A172 (cell line): ENCODE results near the gene CDK15. TPM values are rescaled to one million over a fixed set of nuclear protein-coding genes. Genes with fewer than 3 reads are reported as not detected.
"Not testable (repeated sequence)": the region's sequence is repeated elsewhere in the genome, so short reads cannot be mapped to it uniquely, and the experiment has no call there.

Experiments used
- DNase-seq: peaks from one replicate; pipeline ENCODE4 v3.0.0-alpha.2; 2015; ENCODE audit warnings: low spot score
- total RNA-seq: library from RNA; depleted of rRNA; stranded (reverse); fragments of >200 nt; shearing (Covaris generic); gene quantifications from 2 replicates; pipeline ENCODE4 v1.2.3, GENCODE V29; 2014

CDK15 gene
- total RNA-seq, 1 experiment from 2014 or later: 0.19 TPM

GRCh38 chr2:201828220-201828619, 21.9 kb downstream of the CDK15 start:
- no peak for DNase-seq

DNA sequence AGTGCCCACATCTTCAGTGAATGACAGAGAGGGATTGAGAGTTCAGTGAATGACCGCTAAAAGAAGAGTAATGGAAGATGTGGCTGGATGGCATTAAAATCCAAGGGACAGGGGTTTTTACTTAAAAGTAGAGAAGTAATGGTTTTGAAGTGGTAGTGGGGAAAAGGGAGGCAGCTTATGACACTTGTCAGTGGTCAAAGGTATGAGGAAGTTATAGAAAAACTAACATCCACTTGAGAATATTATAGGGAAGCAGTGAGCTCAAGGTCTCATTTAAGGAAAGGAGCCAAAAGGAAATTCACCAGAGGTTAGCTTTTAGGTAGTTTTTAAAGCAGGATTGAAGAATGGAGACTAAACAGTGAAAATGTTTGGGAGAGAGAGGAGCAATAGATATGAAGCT, 24.3 kb downstream of the CDK15 start:
- DNase-seq: no peak

DNA sequence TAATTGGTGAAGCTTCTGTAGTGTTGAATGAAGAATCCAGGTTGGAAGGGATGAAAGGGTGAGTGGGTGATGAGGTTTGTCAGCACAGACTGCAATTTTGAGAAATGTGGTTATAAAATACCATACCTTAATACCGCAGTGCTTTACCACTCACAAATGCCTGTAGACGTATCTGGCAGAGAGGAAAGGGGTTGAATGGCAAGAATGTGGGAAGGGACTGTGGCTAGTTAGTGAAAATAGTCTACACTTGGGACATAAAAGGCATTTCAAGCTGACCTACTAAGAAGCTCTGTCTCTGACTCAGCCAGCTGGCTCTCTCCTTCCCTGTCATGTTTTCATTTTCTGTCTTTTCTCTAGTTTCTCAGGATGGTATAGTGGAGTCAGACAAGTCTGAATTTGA, 25.1 kb downstream of the CDK15 start:
- peak; percentile 31 for DNase-seq

- DNase-seq: no peak
These were observed 27.4 kb downstream of the CDK15 start for GRCh38 chr2:201833781-201834180.

DNA sequence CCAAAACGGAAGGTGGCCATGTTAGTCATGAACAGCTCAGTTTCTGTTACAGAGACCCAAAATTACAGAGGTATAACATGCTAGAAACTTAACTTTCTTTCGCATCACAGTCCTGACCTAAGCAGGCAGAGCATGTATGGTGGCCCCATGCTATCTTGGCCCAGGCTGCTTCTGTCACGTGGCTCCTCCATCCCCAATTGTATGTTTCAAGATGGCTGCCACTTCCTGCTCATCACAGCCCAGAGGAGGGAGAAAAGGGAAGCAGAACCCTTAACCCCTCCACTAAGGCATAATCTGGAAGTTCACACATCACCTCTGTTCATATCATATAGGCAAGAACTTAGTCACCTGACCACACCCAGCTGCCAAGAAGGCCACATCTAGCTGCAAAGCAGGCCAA, 28.7 kb downstream of the CDK15 start:
- no peak for DNase-seq

DNA sequence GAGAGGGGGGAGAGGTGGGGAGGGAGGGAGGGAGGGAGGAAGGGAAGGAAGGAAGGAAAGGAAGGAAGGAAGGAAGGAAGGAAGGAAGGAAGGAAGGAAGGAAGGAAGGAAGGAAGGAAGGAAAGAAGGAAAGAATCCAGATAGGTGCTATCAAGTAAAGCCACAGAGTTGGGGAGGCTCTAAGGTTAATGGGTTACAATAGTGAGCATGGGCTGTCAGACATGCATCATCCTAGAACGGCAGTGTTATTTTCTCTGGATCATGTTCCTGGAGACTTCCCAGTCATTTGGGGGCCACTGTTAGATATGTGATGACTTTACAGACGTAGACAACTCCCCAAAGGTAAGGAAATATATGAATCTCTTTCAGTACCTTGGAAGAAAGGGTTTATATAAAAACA, 31.1 kb downstream of the CDK15 start:
- DNase-seq: no peak

DNA sequence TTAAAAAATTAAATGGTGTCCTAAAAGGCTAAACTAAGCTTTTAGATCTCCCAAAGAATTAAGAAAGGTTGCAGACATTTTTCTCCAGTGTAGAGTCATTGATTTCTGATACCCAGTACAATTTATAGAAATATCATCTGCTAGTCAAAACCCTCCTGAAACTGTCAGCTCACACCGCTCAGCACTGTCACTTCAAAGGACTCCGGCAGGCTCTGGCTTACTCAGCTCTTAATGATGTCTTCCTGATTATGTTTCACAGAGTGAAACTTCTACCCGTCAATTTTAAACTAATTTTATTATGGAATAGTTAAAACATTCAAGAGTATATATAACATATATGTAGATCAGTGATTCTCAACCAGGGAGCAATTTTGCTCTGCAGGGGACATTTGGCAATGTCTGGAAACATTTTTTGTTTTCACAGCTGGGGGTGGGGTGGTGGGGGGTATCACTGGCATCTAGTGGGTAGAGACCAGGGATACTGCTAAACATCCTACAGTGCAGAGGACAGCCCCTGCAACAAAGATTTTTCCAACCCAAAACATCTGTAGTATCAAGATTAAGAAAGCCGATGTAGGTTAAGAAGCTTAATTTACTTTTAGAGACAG, 31.6 kb downstream of the CDK15 start:
- DNase-seq: no peak

- no peak for DNase-seq
These were observed 33.4 kb downstream of the CDK15 start for GRCh38 chr2:201839727-201840126.

DNA sequence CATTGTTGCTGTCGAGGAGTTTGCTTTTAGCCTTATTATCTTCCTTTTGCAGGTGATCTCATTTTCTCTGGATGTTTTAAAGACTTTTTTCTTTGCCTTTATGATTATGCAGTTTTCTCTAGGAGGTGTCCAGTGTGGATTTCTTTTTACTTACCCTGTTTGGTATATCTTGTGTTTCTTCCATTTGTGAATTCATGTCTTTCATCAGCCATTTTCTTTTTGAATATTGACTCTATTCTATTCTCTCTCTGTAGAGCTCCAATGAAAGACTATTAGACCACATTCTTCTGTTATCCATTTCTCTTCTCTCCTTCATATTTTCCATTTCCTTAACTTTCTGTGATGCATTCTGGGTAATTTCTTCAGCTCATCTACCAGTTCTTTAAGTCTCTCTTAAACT, 34.4 kb downstream of the CDK15 start:
- DNase-seq: no peak

DNA sequence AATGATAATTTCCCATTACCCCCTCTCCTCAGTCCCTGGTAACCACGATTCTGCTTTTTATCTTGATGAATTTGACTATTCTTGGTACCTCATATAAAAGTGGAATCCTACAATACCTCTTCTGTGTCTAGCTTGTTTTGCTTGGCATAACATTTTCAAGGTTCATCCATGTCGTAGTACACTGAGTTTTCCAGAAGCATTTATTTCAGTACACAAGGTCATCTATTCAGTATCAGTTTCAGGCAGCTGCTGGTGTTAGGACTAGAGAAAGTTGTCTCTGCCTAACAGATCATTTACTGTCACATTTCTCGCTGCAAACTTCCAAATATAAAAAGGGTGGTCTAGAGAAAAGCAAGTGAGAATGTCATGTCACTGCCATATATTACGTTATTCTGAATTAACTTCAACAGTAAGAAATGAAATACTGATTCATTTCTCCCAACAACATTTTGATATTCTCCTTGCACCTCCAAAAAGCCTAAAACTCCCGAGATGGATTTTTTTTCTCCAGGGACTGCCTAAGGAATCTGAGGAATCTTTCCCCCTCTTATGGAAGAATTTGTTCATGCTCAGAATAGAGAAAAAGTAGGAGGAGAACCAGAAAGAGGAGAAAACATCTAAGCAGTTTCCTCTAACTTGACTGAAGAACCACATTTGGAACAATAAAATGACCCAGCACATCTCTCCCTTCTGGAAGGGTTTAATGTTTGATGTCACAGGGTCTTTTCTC, 36.0 kb downstream of the CDK15 start:
- DNase-seq: no peak

GRCh38 chr2:201844922-201845321, 38.6 kb downstream of the CDK15 start:
- not testable (repeated sequence) for DNase-seq

- DNase-seq: no peak
These were observed 41.1 kb downstream of the CDK15 start for GRCh38 chr2:201847481-201847880.

DNA sequence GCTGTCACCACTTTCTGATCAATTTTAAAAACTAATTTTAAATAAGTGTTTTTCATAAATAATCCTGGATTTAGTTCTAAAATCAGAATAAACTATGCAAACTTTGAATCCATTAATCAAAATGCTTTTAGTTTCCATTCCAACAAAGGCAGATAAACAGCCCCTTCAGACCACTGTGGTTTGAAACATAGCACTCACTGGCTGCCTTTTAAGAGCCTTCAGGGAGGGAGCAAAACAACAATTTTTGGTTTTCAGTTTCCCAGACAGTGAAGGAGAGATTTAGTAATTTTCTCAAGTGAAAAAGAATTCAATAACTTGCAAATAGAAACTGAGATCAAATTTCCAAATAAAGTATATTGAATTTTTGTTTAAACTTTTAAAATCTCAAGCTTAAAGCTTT, 46.1 kb downstream of the CDK15 start:
- DNase-seq: no peak

GRCh38 chr2:201852878-201853415, 46.6 kb downstream of the CDK15 start:
- DNase-seq: no peak

GRCh38 chr2:201854221-201854801, 48.0 kb downstream of the CDK15 start:
- DNase-seq: peak; percentile 94

- no peak for DNase-seq
These were observed 48.5 kb downstream of the CDK15 start for GRCh38 chr2:201854841-201855240.

DNA sequence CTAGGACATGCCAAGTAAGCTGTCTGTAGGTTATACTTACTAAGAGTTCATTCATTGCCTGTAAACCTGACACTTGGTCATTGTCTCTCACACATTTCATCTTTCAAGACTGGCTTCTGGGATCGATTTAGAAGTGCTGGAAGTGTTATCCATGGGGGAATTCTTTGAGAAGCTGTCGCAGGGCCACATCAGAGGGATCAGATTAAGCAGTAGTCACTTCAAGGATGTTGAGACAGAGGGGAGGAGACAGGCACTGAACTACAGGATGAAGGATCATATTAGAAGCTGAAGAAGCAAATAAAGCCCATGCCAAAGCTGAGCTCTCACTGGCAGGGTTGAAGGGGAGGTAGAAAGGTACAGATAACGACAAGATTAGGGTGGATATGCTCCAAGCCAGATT, 49.0 kb downstream of the CDK15 start:
- DNase-seq: no peak

DNA sequence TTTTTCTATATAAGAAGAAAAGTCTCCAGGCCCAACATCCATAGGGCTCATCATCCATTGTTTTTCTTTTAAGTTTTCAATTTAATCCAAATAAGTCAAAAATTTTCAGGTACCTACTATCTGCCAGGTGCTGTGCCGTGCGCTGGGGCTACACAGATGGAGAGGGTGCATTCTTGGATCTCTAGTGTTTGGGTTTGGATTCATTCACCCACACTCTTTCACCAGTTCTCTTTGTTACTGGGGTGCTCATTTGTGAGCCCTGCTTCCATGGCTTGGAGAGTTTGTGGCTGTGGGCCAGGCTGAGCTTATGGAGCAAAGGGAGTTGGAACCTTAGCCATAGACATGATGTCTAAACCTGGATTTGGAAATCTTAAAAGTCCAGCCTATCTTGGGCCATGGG, 51.0 kb downstream of the CDK15 start:
- no peak for DNase-seq

DNA sequence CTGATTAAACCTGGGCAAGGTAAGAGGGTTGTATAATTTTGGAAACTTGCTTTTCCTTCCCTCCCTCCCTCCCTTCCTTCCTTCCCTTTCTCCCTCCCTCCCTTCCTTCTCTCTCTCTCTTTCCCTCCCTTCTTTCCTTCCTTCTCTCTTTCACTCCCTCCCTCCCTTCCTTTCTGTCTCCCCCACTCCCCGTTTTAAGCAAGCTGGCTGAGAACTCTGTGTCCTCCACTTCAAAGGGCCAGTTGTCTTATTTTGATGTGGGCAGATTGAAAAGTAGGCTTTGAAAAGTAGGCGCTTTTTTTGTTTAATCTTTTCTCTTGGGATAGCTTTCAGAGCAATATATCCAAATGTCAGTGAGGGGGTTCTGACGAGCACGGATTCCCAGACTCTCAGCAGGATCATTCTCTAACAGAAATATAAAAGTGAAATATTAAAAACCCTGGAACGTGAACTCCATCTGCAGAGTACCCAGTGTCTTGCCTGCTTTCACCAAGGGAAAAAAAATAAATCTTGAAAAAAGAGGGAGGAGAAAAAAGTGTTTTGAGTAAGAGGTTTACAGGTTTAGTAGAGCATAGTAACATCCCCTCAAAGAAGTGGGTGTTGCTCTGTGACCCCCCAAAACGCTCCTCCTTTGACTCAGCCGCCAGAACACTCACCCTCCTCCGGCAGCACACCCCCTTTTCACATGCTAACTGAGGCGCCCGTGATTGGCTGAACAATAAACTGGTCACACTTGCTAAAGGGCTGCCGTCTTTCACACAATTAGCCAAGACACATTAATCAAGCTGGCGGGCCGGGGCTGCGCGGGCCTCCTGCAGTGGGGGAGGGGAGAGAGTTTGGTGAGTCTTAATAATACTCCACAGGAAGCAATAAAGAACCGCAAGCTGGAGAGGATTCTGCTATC, 52.2 kb downstream of the CDK15 start:
- peak; percentile 77 for DNase-seq

- DNase-seq: no peak
These were observed 53.6 kb downstream of the CDK15 start for GRCh38 chr2:201859949-201860348.

DNA sequence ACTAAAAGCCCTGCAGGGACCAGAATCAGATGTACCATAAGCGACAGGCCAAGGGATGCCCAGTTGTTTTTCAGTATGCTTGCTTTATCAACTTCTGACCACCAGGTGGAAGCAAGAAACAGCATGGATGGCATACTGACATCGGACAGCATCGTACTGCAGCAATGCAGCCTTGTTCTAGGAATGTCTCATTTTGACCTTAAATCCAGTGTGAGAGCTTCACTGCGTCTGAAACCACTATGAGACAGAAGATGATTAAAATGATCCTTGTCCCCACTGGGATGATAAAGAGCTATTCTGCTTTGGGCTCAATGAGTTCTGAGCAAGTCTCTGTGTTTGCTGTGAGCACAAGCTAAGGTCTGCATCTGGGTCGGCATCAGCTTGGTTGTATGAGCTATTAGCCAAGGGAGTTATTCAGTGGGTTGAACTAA, 54.3 kb downstream of the CDK15 start:
- peak; percentile 80 for DNase-seq

GRCh38 chr2:201862843-201863242, 56.5 kb downstream of the CDK15 start:
- no peak for DNase-seq
